GM12873 (cell line): Measurements from ENCODE around the gene SLC10A6.

Source experiments
- CTCF ChIP-seq: IDR thresholded peaks from 2 replicates; pipeline ENCODE4 v1.5.1; 2012; ENCODE audit warnings: low read depth, mild to moderate bottlenecking, moderate library complexity, low read length, control low read depth; ENCODE audit not compliant: insufficient read depth; ENCODE audit errors: missing control alignments

Gene SLC10A6

GRCh38 chr4:86857341-86858052 is 8.3 kb upstream of the SLC10A6 start:
- TF ChIP-seq CTCF = no peak

GRCh38 chr4:86856896-86857295 is 7.7 kb upstream of the SLC10A6 start:
- no peak for TF ChIP-seq CTCF

- TF ChIP-seq CTCF = no peak
Measured at GRCh38 chr4:86855572-86855971, 6.4 kb upstream of the SLC10A6 start.

GRCh38 chr4:86853209-86853608 is 4.0 kb upstream of the SLC10A6 start:
- TF ChIP-seq CTCF = no peak

GRCh38 chr4:86848136-86848535 is 1.0 kb downstream of the SLC10A6 start:
- no peak for TF ChIP-seq CTCF

- no peak for TF ChIP-seq CTCF
Measured at GRCh38 chr4:86847571-86847970, 1.6 kb downstream of the SLC10A6 start.

- TF ChIP-seq CTCF = no peak
Measured at GRCh38 chr4:86846921-86847320, 2.3 kb downstream of the SLC10A6 start.

GRCh38 chr4:86845593-86845992 is 3.6 kb downstream of the SLC10A6 start:
- TF ChIP-seq CTCF = no peak
